Left ventricle myocardium inferior (tissue), 1 donor: ENCODE data around the gene ATP11C. TPM values are rescaled to one million over a fixed set of nuclear protein-coding genes. Genes with fewer than 3 reads are reported as not detected.

Experiments
- DNase-seq: peaks from one replicate; pipeline ENCODE4 v3.0.0-alpha.2; 2020
- H3K27ac ChIP-seq: fragments of 200-600 bp; replicated peaks from 2 replicates; pipeline ENCODE4 v1.8.0; 2021
- H3K27me3 ChIP-seq: fragments of 200-600 bp; 2 replicates; pipeline ENCODE4 v1.8.0; 2021; ENCODE audit warnings: low read depth
- H3K36me3 ChIP-seq: fragments of 200-600 bp; 2 replicates; pipeline ENCODE4 v1.8.0; 2021
- H3K4me1 ChIP-seq: fragments of 200-600 bp; 2 replicates; pipeline ENCODE4 v1.8.0; 2021
- H3K4me3 ChIP-seq: fragments of 200-600 bp; 2 replicates; pipeline ENCODE4 v1.8.0; 2021; ENCODE audit warnings: mild to moderate bottlenecking, moderate library complexity
- H3K9me3 ChIP-seq: fragments of 200-600 bp; replicated peaks from 2 replicates; pipeline ENCODE4 v1.8.0; 2021
- intact Hi-C: fragments of 100-400 bp; cut with micrococcal nuclease; formaldehyde crosslinking; loops from one replicate; pipeline ENCODE4 v1.11.0; 2022
- total RNA-seq: library from RNA; stranded (reverse); fragmentation: NEBNext Ultra II Directional; extraction: Animal tissue kit (Norgen Biotek cat#: 25700); gene quantifications from one replicate; pipeline ENCODE4 v1.2.1, GENCODE V29; 2021
- TF ChIP-seq, protein P1 (sequence below): fragments of 200-600 bp; IDR thresholded peaks from 2 replicates; pipeline ENCODE4 v1.8.0; 2021; ENCODE audit warnings: antibody characterized with exemption, mild to moderate bottlenecking, borderline replicate concordance
- donor health status: DM: no; HTN: yes; CAD: no; lungs with severe emphysema.

Gene ATP11C
- total RNA-seq, 1 donor from 2014 or later = 3.7 TPM

DNA sequence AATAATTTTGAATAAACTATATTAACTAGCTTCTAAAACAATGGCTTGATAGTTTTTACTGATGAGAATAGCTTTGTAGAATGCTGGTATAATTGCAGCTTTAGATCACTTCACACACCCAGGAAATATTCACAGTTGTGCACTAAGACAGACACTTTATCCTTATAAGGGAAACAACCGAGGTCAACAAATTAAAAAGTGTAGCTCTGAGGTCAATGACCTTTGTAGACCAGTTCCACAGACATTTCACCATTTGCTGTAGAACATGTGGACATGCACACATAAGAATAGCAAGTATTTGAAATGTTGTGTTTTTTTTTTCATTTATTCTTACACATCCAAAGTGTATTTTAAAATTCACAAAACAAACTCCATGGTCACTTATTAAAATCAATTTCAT is 148.9 kb downstream of the ATP11C start:
- intact Hi-C loops = no loop called here
- H3K27me3 ChIP-seq = no peaks in the 10 kb centered on the region
- H3K36me3 ChIP-seq = peaks cover 7% of the 10 kb centered on the region
- no peak overlapping the region for H3K4me3 ChIP-seq
- no peak overlapping the region for H3K27ac ChIP-seq
- no peaks in the 10 kb centered on the region for H3K4me1 ChIP-seq
- TF ChIP-seq, protein P1, sequence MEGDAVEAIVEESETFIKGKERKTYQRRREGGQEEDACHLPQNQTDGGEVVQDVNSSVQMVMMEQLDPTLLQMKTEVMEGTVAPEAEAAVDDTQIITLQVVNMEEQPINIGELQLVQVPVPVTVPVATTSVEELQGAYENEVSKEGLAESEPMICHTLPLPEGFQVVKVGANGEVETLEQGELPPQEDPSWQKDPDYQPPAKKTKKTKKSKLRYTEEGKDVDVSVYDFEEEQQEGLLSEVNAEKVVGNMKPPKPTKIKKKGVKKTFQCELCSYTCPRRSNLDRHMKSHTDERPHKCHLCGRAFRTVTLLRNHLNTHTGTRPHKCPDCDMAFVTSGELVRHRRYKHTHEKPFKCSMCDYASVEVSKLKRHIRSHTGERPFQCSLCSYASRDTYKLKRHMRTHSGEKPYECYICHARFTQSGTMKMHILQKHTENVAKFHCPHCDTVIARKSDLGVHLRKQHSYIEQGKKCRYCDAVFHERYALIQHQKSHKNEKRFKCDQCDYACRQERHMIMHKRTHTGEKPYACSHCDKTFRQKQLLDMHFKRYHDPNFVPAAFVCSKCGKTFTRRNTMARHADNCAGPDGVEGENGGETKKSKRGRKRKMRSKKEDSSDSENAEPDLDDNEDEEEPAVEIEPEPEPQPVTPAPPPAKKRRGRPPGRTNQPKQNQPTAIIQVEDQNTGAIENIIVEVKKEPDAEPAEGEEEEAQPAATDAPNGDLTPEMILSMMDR = no peak
- H3K9me3 ChIP-seq = no peaks in the 10 kb centered on the region
- no peak for DNase-seq

DNA sequence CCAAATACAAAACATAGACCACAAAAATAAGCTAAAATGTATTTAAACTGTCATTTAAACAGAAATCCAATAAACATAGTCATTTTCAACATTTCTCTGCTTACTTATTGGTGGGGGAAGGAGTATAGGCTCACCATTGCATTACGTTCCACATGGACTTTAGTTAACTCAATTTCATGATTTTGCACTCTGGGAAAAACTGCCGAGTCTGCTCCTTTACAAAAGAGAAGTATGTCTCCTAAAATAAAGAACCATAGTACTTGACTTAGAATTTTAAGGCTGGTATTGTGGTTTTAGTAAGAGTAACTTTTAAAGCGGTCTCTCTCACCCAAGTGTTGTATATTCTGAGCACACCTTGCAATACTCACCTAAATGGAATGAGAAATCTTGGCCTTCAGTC is 149.8 kb downstream of the ATP11C start:
- Histone ChIP-seq H3K27me3 (no peaks in the 10 kb centered on the region), H3K4me3 (no peak overlapping the region), H3K36me3 (peaks cover 6% of the 10 kb centered on the region), H3K4me1 (no peaks in the 10 kb centered on the region), H3K9me3 (no peaks in the 10 kb centered on the region), H3K27ac (no peak overlapping the region)
- no peak for DNase-seq
- intact Hi-C loops = no loop called here
- TF ChIP-seq, protein P1 = no peak

DNA sequence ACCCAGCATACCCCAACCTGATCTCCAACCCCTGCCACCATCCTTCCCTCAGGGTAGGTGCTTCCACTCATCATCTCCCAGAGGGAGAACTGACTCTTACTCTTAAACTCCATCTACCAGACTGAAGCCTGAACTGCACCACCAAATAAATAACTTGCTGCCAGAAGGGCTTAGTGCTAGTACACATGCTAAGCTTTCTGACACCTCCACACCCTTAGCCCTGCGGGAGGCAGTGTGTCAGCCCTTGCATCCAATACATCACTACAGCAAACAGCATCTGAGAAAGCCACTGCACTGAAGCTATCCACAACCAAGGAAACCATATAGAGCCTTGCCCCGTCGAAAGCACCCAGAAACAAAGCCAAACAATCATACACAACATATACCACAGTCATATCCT is 156.3 kb downstream of the ATP11C start:
- no peaks in the 10 kb centered on the region for H3K4me1 ChIP-seq
- no peak for DNase-seq
- TF ChIP-seq, protein P1 = no peak
- H3K36me3 ChIP-seq = peaks cover 3% of the 10 kb centered on the region
- H3K27ac ChIP-seq = no peak overlapping the region
- intact Hi-C loops = no loop called here
- no peaks in the 10 kb centered on the region for H3K9me3 ChIP-seq
- no peak overlapping the region for H3K4me3 ChIP-seq
- no peaks in the 10 kb centered on the region for H3K27me3 ChIP-seq

DNA sequence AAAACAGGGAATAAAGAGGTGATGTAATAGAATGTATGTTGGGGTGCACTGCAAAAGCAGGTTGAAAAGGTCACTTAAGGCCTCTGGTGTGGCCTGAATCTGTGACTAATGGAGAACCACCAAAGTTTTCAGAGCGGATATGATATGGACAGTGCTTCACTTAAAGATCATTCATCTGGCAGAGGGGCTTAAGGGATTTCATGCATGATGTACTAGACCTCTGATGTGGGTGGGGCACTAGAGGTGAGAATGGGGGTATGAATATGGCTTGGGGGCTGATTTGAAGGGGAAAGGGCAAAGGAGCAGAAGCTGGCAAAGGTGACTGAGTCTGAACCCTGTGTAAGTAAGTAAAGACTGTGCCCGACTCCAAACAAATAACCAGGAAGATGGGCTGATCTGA is 162.5 kb downstream of the ATP11C start:
- H3K27me3 ChIP-seq = no peaks in the 10 kb centered on the region
- no peak overlapping the region for H3K4me3 ChIP-seq
- TF ChIP-seq, protein P1 = no peak
- intact Hi-C loops = no loop called here
- H3K9me3 ChIP-seq = no peaks in the 10 kb centered on the region
- H3K36me3 ChIP-seq = peaks cover 3% of the 10 kb centered on the region
- no peak overlapping the region for H3K27ac ChIP-seq
- no peak for DNase-seq
- no peaks in the 10 kb centered on the region for H3K4me1 ChIP-seq

DNA sequence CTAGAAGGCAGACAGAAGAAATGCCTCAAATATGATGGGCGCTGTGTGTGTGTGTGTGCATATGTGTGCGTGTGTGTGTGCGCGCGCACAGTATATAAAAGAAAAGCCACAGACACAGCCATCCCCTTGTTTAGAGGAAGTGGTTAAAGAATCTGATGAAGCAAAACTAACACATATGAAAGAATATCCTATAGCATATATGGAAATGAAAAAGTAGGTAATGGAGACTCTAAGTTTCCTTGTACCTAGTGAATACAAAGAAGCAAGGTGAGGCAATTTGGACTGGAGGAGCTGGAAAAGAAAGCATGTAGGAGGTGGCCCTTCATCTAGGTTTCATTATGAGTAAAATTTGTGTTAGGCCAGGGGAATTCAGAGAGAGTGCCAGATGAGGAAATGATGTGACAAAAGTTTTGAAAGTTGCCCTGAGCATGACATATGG is 166.3 kb downstream of the ATP11C start:
- Histone ChIP-seq H3K4me1 (no peaks in the 10 kb centered on the region), H3K27ac (no peak overlapping the region), H3K9me3 (no peaks in the 10 kb centered on the region), H3K36me3 (no peaks in the 10 kb centered on the region), H3K4me3 (no peak overlapping the region), H3K27me3 (no peaks in the 10 kb centered on the region)
- intact Hi-C loops = no loop called here
- no peak for DNase-seq
- TF ChIP-seq, protein P1 = no peak
